ENCODE results near the gene MIS12.

The MIS12 gene

DNA sequence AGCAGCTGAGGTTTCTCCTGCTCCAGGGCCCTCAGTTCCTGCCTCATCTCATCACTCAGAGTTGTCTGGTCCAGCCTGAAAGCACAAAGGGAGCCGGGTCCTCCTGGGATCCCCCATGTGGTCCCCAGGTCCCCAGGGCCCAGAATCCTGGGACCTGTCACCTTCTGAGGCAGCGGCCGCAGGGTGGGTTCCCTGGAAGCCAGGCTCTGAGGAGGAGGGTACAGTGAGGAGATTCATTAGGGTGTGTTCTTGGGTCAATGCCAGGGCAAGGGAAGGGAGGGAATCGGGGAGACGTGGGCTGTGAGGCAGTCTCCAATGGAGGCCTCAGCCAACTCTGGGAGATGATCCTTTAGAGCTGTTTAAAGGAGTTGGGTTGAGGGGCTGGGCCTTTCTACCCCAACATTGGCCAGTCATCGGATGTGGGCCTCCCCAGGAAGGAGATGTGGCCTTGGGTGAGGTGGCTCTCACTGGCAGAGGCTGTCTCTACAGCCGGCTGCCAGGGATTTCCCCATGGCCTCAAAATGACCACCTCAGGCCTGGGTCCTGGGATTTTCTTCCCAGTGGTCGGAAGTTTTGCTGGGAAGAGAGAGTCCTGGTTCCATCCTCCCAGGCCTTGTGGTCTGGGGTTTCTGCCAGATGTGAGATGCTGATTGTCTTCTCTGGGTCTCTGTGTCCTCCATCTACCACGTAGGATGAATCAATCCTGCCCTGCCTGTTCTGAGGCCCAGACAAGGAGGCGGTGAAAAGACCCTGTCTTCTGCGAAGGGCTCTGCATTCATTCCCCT, 50.7 kb downstream of the MIS12 start:
- no peak for DNase-seq

DNA sequence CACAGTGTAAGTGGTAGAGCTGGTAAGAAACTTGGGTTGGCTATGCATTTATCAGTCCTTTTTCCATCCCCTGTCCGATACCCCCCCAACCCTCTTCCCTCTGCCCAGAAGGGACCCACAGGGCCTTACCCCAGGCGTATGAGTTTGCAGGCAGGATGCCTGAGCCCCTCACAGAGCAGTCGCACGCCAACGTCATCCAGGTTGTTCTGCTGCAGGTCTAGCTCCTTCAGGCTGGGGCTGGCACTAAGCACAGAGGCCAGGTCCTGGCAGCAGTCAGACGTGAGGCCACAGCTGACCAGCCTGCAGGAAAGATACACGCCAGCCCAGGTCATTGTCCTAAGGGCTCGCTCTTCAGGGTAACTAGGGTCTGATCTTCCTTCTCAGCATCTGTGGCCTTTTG, 52.9 kb downstream of the MIS12 start:
- no peak for DNase-seq

DNA sequence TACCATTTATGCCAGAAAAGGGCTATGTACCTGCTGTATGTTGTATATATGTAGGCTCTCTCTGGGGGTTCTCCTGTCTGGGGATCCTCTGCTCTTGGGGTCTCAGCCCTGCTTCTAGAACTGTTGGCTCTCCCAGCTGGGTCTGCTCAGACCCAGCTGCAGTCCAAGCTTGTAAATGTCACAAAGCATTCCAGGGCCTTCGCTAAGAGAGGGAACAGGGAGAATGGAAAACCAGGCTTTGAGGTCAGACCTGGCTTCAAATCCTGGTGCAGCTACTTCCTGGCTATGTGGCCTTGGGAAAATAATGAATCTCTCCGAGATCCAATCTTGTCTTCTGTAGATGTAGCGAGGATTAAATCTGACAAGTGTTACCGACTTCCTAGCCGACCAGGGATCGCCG, 54.0 kb downstream of the MIS12 start:
- DNase-seq = no peak

Measured in NCI-H226 (cell line).